Measurements from ENCODE around the gene MED7. TPM values are rescaled to one million over a fixed set of nuclear protein-coding genes. Genes with fewer than 3 reads are reported as not detected.

The MED7 gene
- total and polyA plus RNA-seq, 2 of the 4 experiments (the other 2 are of a cell fraction), result 8.6 to 9.0 TPM

GRCh38 chr5:157168286-157168685 is 25.6 kb upstream of the MED7 start:
- no peak overlapping the region for H4K5ac ChIP-seq (ENCODE audit: low read depth, low read length)
- no peaks in the 10 kb centered on the region for H3K9me1 ChIP-seq (ENCODE audit: insufficient read depth, low read length)
- H2AK5ac ChIP-seq (ENCODE audit: low read depth, low read length), result no peak overlapping the region
- peaks cover 1% of the 10 kb centered on the region; the same call in 1 of the 2 replicates for H3K27me3 ChIP-seq (ENCODE audit: control insufficient read depth, insufficient read depth, low read length)
- H2BK20ac ChIP-seq (ENCODE audit: low read depth, low read length), result no peak overlapping the region
- no peak overlapping the region for H3K27ac ChIP-seq (ENCODE audit: insufficient read depth, low read length)
- no peak overlapping the region for H2BK120ac ChIP-seq (ENCODE audit: low read depth, low read length)
- no peak overlapping the region for H3K56ac ChIP-seq (ENCODE audit: extremely low read depth, insufficient read depth, low read length)
- CTCF ChIA-PET, result no interaction called here
- no peak overlapping the region for H2BK5ac ChIP-seq (ENCODE audit: low read depth, low read length, poor library complexity, severe bottlenecking)
- no peak overlapping the region for H3K18ac ChIP-seq (ENCODE audit: low read depth, low read length)
- H3K23ac ChIP-seq (ENCODE audit: low read depth, low read length), result no peak overlapping the region
- H3K4me3 ChIP-seq (ENCODE audit: insufficient read depth, low read depth, low read length), result no peak overlapping the region
- H3K4me2 ChIP-seq (ENCODE audit: low read depth, low read length), result no peak overlapping the region
- POLR2A ChIA-PET (ENCODE audit: unreplicated experiment), result no interaction called here
- DNase-seq (no peak), ATAC-seq (ENCODE audit: low read depth) (no peak)
- H4K20me1 ChIP-seq (ENCODE audit: insufficient read depth, low read length), result no peaks in the 10 kb centered on the region
- H3K4ac ChIP-seq (ENCODE audit: low read depth, low read length), result no peak overlapping the region
- no peak overlapping the region for H2AK9ac ChIP-seq (replicated peaks; ENCODE audit: low read depth, low read length, poor library complexity)
- intact Hi-C loops (cut with micrococcal nuclease), result no loop called here
- no peaks in the 10 kb centered on the region for H3K4me1 ChIP-seq (ENCODE audit: control insufficient read depth, insufficient read depth, low read length)
- H3K36me3 ChIP-seq (ENCODE audit: control insufficient read depth, insufficient read depth, low read length), result no peaks in the 10 kb centered on the region
- no TSS peak for BruUV-seq (replicated peaks)
- no peak overlapping the region for H3K9ac ChIP-seq (ENCODE audit: low read depth, low read length)
- H3K9me3 ChIP-seq (ENCODE audit: control insufficient read depth, insufficient read depth, low read length), result no peaks in the 10 kb centered on the region
- H2BK15ac ChIP-seq (ENCODE audit: low read depth, low read length), result no peak overlapping the region
- no peak for TF ChIP-seq BHLHE40 (IDR thresholded peaks at IDR 0.05; ENCODE audit: low read depth, low read length)
- TF ChIP-seq RAD21 (IDR thresholded peaks at IDR 0.05; ENCODE audit: low read length), result no peak
- TF ChIP-seq RFX5 (IDR thresholded peaks at IDR 0.05; ENCODE audit: low read depth, low read length), result no peak
- H2AFZ ChIP-seq (replicated peaks; ENCODE audit: low read length, poor library complexity), result no peak overlapping the region
- no CpG with 5 or more reads among the region's 5 CpGs for WGBS, 2 experiments (ENCODE audit: extremely low coverage in 2 of 2, insufficient read length in 1 of 2)
- H3K14ac ChIP-seq (replicated peaks; ENCODE audit: low read depth, low read length), result no peak overlapping the region
- dilution Hi-C loops (cut with HindIII; ENCODE audit: low sequenced_read_pairs, unreplicated experiment), result no loop called here
- H3K79me1 ChIP-seq (ENCODE audit: low read depth in 1 of 2, low read length in 2 of 2), result no peaks in the 10 kb centered on the region
- in situ Hi-C loops (cut with MboI; ENCODE audit: low sequenced_read_pairs), result no loop called here
- H4K8ac ChIP-seq (ENCODE audit: low read depth in 2 of 2, low read length in 2 of 2), result no peak overlapping the region
- H4K91ac ChIP-seq (ENCODE audit: insufficient read depth, low read depth, low read length), result no peak overlapping the region

All from IMR-90 (cell line).